ENCODE measurements around the gene BICRA.
"Not testable (repeated sequence)": the region's sequence is repeated elsewhere in the genome, so short reads cannot be mapped to it uniquely, and the experiment has no call there.

BICRA gene

GRCh38 chr19:47707135-47707925 lies 98.4 kb downstream of the BICRA start:
- no peak for DNase-seq (ENCODE audit: extremely low read depth, low read depth)
- peak; percentile 92 for TF ChIP-seq CTCF (IDR thresholded peaks at IDR 0.05; ENCODE audit: low read depth, low read length)

- no peak for TF ChIP-seq CTCF (IDR thresholded peaks at IDR 0.05; ENCODE audit: low read depth, low read length)
Observed at GRCh38 chr19:47711652-47712242, 102.8 kb downstream of the BICRA start.

DNA sequence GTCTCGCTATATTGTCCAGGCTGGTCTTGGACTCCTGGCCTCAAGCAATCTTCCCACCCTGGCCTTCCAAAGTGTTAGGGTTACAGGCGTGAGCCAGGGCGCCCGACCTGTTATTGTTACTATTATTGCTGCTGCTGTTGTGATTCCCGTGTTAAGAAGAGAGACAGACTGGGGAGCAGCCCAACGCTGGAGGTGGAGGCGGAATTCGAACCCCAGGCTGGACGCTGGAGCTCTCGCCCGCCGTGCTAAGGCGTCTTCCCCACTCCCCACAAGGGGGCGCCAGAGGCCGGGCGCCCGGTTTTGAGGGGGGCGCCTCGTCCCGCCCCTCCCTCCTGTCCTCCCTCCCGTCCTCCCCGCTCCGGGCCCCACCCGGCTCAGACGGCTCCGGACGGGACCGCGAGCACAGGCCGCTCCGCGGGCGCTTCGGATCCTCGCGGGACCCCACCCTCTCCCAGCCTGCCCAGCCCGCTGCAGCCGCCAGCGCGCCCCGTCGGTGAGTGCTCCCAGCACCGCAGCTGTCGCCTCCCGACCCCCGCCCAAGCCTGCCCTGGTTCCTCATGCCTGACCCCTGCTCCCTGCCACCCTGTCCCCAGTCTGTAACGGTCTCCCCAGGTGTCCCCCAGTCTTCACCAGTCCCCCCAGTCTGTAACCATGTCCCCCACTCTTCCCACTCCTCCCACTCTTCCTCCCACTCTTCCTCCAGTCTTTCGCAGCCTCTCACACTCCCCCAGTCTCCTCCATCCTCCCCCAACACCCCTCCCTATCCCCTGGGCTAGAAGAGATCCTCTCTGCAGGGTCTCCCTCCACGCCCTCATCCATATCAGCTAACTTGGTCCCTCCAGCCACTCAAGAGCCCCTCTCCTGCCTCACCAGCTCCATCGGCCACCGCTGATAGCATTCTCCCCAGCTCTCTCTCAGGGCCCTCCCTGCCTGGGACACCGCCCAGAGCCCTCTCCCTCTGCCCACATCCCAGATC lies 104.4 kb downstream of the BICRA start, which contains the start of gene EHD2:
Gene EHD2, plus strand, starts transcription at position 377 of the 976 bp plus-strand sequence. CDS start 3,191 bp downstream, outside the sequence.
- peak; percentile 90 for TF ChIP-seq CTCF (IDR thresholded peaks at IDR 0.05; ENCODE audit: low read depth, low read length)
- peak; percentile 68 for DNase-seq (ENCODE audit: extremely low read depth, low read depth)

More at GRCh38 chr19:47711652-47712242, 102.8 kb downstream of the BICRA start:
- DNase-seq (ENCODE audit: extremely low read depth, low read depth) = no peak

GRCh38 chr19:47714339-47714738 lies 105.4 kb downstream of the BICRA start:
- TF ChIP-seq CTCF (IDR thresholded peaks at IDR 0.05; ENCODE audit: low read depth, low read length) = no peak
- no peak for DNase-seq (ENCODE audit: extremely low read depth, low read depth)

- not testable (repeated sequence) for DNase-seq (ENCODE audit: extremely low read depth, low read depth)
Observed at GRCh38 chr19:47714855-47715254, 105.9 kb downstream of the BICRA start.

DNA sequence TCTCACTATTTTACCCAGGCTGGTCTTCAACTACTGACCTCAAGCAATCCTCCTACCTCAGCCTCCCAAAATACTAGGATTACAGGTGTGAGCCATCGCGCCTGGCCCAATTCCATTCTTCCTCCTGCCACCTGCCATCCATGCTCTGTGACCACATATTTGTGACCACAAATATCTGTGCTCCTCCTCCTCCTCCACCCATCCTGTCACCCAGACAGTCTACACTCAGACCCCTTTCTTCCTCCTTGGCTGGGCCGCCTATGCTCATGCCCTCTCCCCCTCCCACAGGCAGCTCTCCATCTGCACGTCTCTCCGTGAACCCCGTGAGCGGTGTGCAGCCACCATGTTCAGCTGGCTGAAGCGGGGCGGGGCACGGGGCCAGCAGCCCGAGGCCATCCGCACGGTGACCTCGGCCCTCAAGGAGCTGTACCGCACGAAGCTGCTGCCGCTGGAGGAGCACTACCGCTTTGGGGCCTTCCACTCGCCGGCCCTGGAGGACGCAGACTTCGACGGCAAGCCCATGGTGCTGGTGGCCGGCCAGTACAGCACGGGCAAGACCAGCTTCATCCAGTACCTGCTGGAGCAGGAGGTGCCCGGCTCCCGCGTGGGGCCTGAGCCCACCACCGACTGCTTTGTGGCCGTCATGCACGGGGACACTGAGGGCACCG lies 107.5 kb downstream of the BICRA start:
- no peak for DNase-seq (ENCODE audit: extremely low read depth, low read depth)
- TF ChIP-seq CTCF (IDR thresholded peaks at IDR 0.05; ENCODE audit: low read depth, low read length) = no peak

- DNase-seq (ENCODE audit: extremely low read depth, low read depth) = not testable (repeated sequence)
Observed at GRCh38 chr19:47718415-47719046, 109.6 kb downstream of the BICRA start.

Measured in AG09319 (cell line).